Fibroblast of lung (primary cell): ENCODE measurements around the gene ATP8A1. TPM values are rescaled to one million over a fixed set of nuclear protein-coding genes. Genes with fewer than 3 reads are reported as not detected.

Experiments used
- DNase-seq, 2 donors: peaks; one replicate each; pipeline versions ENCODE4 v3.0.0 to v3.0.0-alpha.2; 2010; ENCODE audit warnings: low read depth in 2 of 2
- H2AFZ ChIP-seq: 2 replicates; pipeline ENCODE4 v1.5.1; 2012; ENCODE audit warnings: low read length, control low read depth, inconsistent platforms
- H3K27ac ChIP-seq: 2 replicates; pipeline ENCODE4 v1.5.1; 2011; ENCODE audit warnings: low read length, control low read depth; ENCODE audit not compliant: insufficient read depth
- H3K27me3 ChIP-seq: 2 replicates; pipeline ENCODE4 v1.5.1; 2011; ENCODE audit warnings: mild to moderate bottlenecking, low read length; ENCODE audit not compliant: control insufficient read depth, insufficient read depth
- H3K36me3 ChIP-seq: 2 replicates; pipeline ENCODE4 v1.5.1; 2011; ENCODE audit warnings: low read length; ENCODE audit not compliant: control insufficient read depth, insufficient read depth
- H3K4me1 ChIP-seq: 2 replicates; pipeline ENCODE4 v1.5.1; 2011; ENCODE audit warnings: low read length; ENCODE audit not compliant: control insufficient read depth, insufficient read depth; ENCODE audit errors: extremely low read depth
- H3K4me2 ChIP-seq: 2 replicates; pipeline ENCODE4 v1.5.1; 2011; ENCODE audit warnings: low read length, control low read depth; ENCODE audit not compliant: insufficient read depth; ENCODE audit errors: extremely low read depth
- H3K4me3 ChIP-seq, 4 experiments: fragments of 200-600 bp in 1 of 4; sonication (generic) in 1 of 4; replicated peaks in 1 of 4; 2 replicates each; pipeline ENCODE4 v1.5.1; 2011 to 2016; ENCODE audit warnings: low read length in 4 of 4, low read depth in 3 of 4, mild to moderate bottlenecking in 3 of 4, control low read depth in 2 of 4, inconsistent platforms in 1 of 4, mixed read lengths in 1 of 4; ENCODE audit not compliant: insufficient read depth in 1 of 4; ENCODE audit errors: control extremely low read depth in 1 of 4
- H3K79me2 ChIP-seq: 2 replicates; pipeline ENCODE4 v1.5.1; 2012; ENCODE audit warnings: mild to moderate bottlenecking, low read length, inconsistent platforms; ENCODE audit not compliant: control insufficient read depth, insufficient read depth
- H3K9ac ChIP-seq: 2 replicates; pipeline ENCODE4 v1.5.1; 2011; ENCODE audit warnings: mild to moderate bottlenecking, low read length, control low read depth; ENCODE audit not compliant: insufficient read depth
- H3K9me3 ChIP-seq: 2 replicates; pipeline ENCODE4 v1.5.1; 2012; ENCODE audit warnings: low read depth, low read length; ENCODE audit not compliant: control insufficient read depth, insufficient read depth
- H4K20me1 ChIP-seq: 2 replicates; pipeline ENCODE4 v1.5.1; 2011; ENCODE audit warnings: low read length; ENCODE audit not compliant: control insufficient read depth, insufficient read depth; ENCODE audit errors: extremely low read depth
- CTCF ChIP-seq, 2 donors: IDR thresholded peaks in 1 of 2; conservative IDR thresholded peaks in 1 of 2; 1 replicate in 1 of 2; 2 replicates in 1 of 2; pipeline ENCODE4 v1.5.1; 2011 to 2012; ENCODE audit warnings: low read length in 2 of 2, control low read depth in 1 of 2, inconsistent platforms in 1 of 2, low read depth in 1 of 2, mild to moderate bottlenecking in 1 of 2
- EZH2 ChIP-seq: IDR thresholded peaks from 2 replicates; pipeline ENCODE4 v1.5.1; 2012; ENCODE audit warnings: low read length, control low read depth, mild to moderate bottlenecking; ENCODE audit errors: missing control alignments
- polyA plus RNA-seq, 2 donors: library from polyadenylated mRNA; depleted of rRNA in 1 of 2; stranded (reverse) in 1 of 2; unstranded in 1 of 2; fragments of >200 nt; gene quantifications; 2 replicates each; pipeline ENCODE4 v1.2.1, GENCODE V29; 2011 to 2012; ENCODE audit warnings: missing spikeins in 1 of 2
- total RNA-seq: library from RNA; depleted of rRNA; stranded (reverse); fragments of >200 nt; gene quantifications from 2 replicates; pipeline ENCODE4 v1.2.1, GENCODE V29; 2014

ATP8A1 gene
- total and polyA plus RNA-seq, 2 donors (not counting 1 experiment from before 2014, with no cell fraction given) = 0.36 to 4.8 TPM

- DNase-seq = no peak
- Histone ChIP-seq H4K20me1 (no peaks in the 10 kb centered on the region), H3K4me2 (no peak overlapping the region)
Observed at GRCh38 chr4:42649870-42650269, 7.0 kb downstream of the ATP8A1 start.

GRCh38 chr4:42646999-42647541 is 9.8 kb downstream of the ATP8A1 start:
- Histone ChIP-seq H3K79me2 (no peaks in the 10 kb centered on the region), H3K4me2 (no peak overlapping the region), H3K9ac (no peak overlapping the region), H3K4me1 (no peaks in the 10 kb centered on the region), H3K36me3 (no peaks in the 10 kb centered on the region), H3K9me3 (no peaks in the 10 kb centered on the region), H3K4me3 (no peak overlapping the region), H4K20me1 (no peaks in the 10 kb centered on the region), H3K27me3 (peaks cover 3% of the 10 kb centered on the region), H3K27ac (no peak overlapping the region), H2AFZ (no peak overlapping the region)
- DNase-seq = no peak
- TF ChIP-seq CTCF (conservative IDR thresholded peaks at IDR 0.05 in 1 of 2, IDR thresholded peaks at IDR 0.05 in 1 of 2; ENCODE audit: low read depth in 1 of 2, low read length in 2 of 2) (no peak), EZH2 (no peak)

More at GRCh38 chr4:42649870-42650269, 7.0 kb downstream of the ATP8A1 start:
- peaks cover 3% of the 10 kb centered on the region for H3K27me3 ChIP-seq
- no peak overlapping the region for H3K27ac ChIP-seq
- no peaks in the 10 kb centered on the region for H3K36me3 ChIP-seq
- no peak for TF ChIP-seq EZH2
- no peak for TF ChIP-seq CTCF (conservative IDR thresholded peaks at IDR 0.05 in 1 of 2, IDR thresholded peaks at IDR 0.05 in 1 of 2; ENCODE audit: low read depth in 1 of 2, low read length in 2 of 2)
- no peaks in the 10 kb centered on the region for H3K9me3 ChIP-seq
- H2AFZ ChIP-seq = no peak overlapping the region
- H3K79me2 ChIP-seq = no peaks in the 10 kb centered on the region
- H3K4me1 ChIP-seq = peaks cover 4% of the 10 kb centered on the region
- H3K9ac ChIP-seq = no peak overlapping the region
- no peak overlapping the region for H3K4me3 ChIP-seq

- no peak overlapping the region for H3K27ac ChIP-seq
- no peaks in the 10 kb centered on the region for H3K36me3 ChIP-seq
- H3K4me1 ChIP-seq = no peaks in the 10 kb centered on the region
- H2AFZ ChIP-seq = no peak overlapping the region
- H3K9ac ChIP-seq = no peak overlapping the region
- no peaks in the 10 kb centered on the region for H3K9me3 ChIP-seq
- H4K20me1 ChIP-seq = no peaks in the 10 kb centered on the region
- no peak overlapping the region for H3K4me3 ChIP-seq
- H3K79me2 ChIP-seq = no peaks in the 10 kb centered on the region
- no peaks in the 10 kb centered on the region for H3K27me3 ChIP-seq
- no peak overlapping the region for H3K4me2 ChIP-seq
- TF ChIP-seq CTCF (conservative IDR thresholded peaks at IDR 0.05 in 1 of 2, IDR thresholded peaks at IDR 0.05 in 1 of 2; ENCODE audit: low read depth in 1 of 2, low read length in 2 of 2) (no peak), EZH2 (no peak)
- no peak for DNase-seq
Observed at GRCh38 chr4:42646013-42646784, 10.7 kb downstream of the ATP8A1 start.
